OCI-LY1 (cell line): Measurements from ENCODE around the gene KATNBL1.

ENCODE experiments used
- H2AFZ ChIP-seq: fragments of 200-600 bp; sonication (generic), shearing (Covaris generic); 2 replicates; pipeline ENCODE4 v1.6.0; 2014; ENCODE audit warnings: antibody characterized with exemption, mild to moderate bottlenecking, low read length
- H3F3A ChIP-seq: fragments of 200-600 bp; sonication (generic), shearing (Covaris generic); 2 replicates; pipeline ENCODE4 v1.6.0; 2014; ENCODE audit warnings: mild to moderate bottlenecking, antibody characterized with exemption, low read length, moderate library complexity; ENCODE audit not compliant: insufficient read depth
- H3K27ac ChIP-seq: fragments of 200-600 bp; sonication (generic); 2 replicates; pipeline ENCODE4 v1.5.1; 2014; ENCODE audit warnings: low read length, mixed run types, mild to moderate bottlenecking, low read depth; ENCODE audit not compliant: poor library complexity, severe bottlenecking
- H3K27me3 ChIP-seq: fragments of 200-600 bp; sonication (generic); 2 replicates; pipeline ENCODE4 v1.6.0; 2014; ENCODE audit warnings: antibody characterized with exemption, mild to moderate bottlenecking, low read length, moderate library complexity; ENCODE audit not compliant: insufficient read depth
- H3K36me3 ChIP-seq: fragments of 200-600 bp; sonication (generic); 2 replicates; pipeline ENCODE4 v1.6.1; 2014; ENCODE audit warnings: mild to moderate bottlenecking, antibody characterized with exemption, low read length, moderate library complexity, mixed read lengths; ENCODE audit not compliant: insufficient read depth
- H3K4me1 ChIP-seq: fragments of 200-600 bp; sonication (generic); 2 replicates; pipeline ENCODE4 v1.5.1; 2014; ENCODE audit warnings: mild to moderate bottlenecking, low read length, moderate library complexity; ENCODE audit not compliant: insufficient read depth, severe bottlenecking
- H3K4me2 ChIP-seq: fragments of 200-600 bp; sonication (generic), shearing (Covaris generic); 2 replicates; pipeline ENCODE4 v1.6.1; 2014; ENCODE audit warnings: low read length
- H3K4me3 ChIP-seq: fragments of 200-600 bp; sonication (generic); 2 replicates; pipeline ENCODE4 v1.5.1; 2014; ENCODE audit warnings: low read length, low read depth, mild to moderate bottlenecking, mixed read lengths; ENCODE audit not compliant: poor library complexity, severe bottlenecking
- H3K79me2 ChIP-seq: fragments of 200-600 bp; shearing (Covaris generic); 2 replicates; pipeline ENCODE4 v1.6.1; 2016; ENCODE audit warnings: mixed run types, low read length, mixed read lengths; ENCODE audit not compliant: insufficient read depth
- H3K9ac ChIP-seq: fragments of 200-600 bp; sonication (generic), shearing (Covaris generic); 2 replicates; pipeline ENCODE4 v1.6.1; 2014; ENCODE audit warnings: mild to moderate bottlenecking, low read length, mixed read lengths
- H3K9me2 ChIP-seq: fragments of 200-600 bp; sonication (generic), shearing (Covaris generic); 2 replicates; pipeline ENCODE4 v1.6.1; 2014; ENCODE audit warnings: low read depth, mild to moderate bottlenecking, low read length, mixed read lengths
- H3K9me3 ChIP-seq: fragments of 200-600 bp; shearing (Covaris generic); 2 replicates; pipeline ENCODE4 v1.6.1; 2014; ENCODE audit warnings: low read length, mixed read lengths
- H4K20me1 ChIP-seq: fragments of 200-600 bp; sonication (generic), shearing (Covaris generic); 2 replicates; pipeline ENCODE4 v1.6.0; 2016; ENCODE audit warnings: mild to moderate bottlenecking, low read length; ENCODE audit not compliant: insufficient read depth
- EZH2 ChIP-seq: fragments of 200-600 bp; sonication (generic), shearing (Covaris generic); IDR thresholded peaks from 2 replicates; pipeline ENCODE4 v1.8.0; 2017; ENCODE audit warnings: borderline replicate concordance, mixed run types, mild to moderate bottlenecking, antibody characterized with exemption, low read length, moderate library complexity, mixed read lengths
- TF ChIP-seq, protein P1 (sequence below): fragments of 200-600 bp; sonication (generic), shearing (Covaris generic); IDR thresholded peaks from 2 replicates; pipeline ENCODE4 v1.5.1; 2017; ENCODE audit warnings: mild to moderate bottlenecking, antibody characterized with exemption, low read length, moderate library complexity, mixed read lengths

The KATNBL1 gene

GRCh38 chr15:34126522-34126921 lies 83.4 kb downstream of the KATNBL1 start:
- no peaks in the 10 kb centered on the region for H3K79me2 ChIP-seq
- no peak overlapping the region for H2AFZ ChIP-seq
- H3F3A ChIP-seq, result no peaks in the 10 kb centered on the region
- TF ChIP-seq, protein P1, sequence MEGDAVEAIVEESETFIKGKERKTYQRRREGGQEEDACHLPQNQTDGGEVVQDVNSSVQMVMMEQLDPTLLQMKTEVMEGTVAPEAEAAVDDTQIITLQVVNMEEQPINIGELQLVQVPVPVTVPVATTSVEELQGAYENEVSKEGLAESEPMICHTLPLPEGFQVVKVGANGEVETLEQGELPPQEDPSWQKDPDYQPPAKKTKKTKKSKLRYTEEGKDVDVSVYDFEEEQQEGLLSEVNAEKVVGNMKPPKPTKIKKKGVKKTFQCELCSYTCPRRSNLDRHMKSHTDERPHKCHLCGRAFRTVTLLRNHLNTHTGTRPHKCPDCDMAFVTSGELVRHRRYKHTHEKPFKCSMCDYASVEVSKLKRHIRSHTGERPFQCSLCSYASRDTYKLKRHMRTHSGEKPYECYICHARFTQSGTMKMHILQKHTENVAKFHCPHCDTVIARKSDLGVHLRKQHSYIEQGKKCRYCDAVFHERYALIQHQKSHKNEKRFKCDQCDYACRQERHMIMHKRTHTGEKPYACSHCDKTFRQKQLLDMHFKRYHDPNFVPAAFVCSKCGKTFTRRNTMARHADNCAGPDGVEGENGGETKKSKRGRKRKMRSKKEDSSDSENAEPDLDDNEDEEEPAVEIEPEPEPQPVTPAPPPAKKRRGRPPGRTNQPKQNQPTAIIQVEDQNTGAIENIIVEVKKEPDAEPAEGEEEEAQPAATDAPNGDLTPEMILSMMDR, result no peak
- TF ChIP-seq EZH2, result no peak
- H3K9me3 ChIP-seq, result no peaks in the 10 kb centered on the region
- H3K4me3 ChIP-seq, result no peak overlapping the region
- H3K9me2 ChIP-seq, result no peaks in the 10 kb centered on the region
- no peak overlapping the region for H3K27ac ChIP-seq
- H3K27me3 ChIP-seq, result no peaks in the 10 kb centered on the region
- no peaks in the 10 kb centered on the region for H3K4me1 ChIP-seq
- no peak overlapping the region for H3K9ac ChIP-seq
- no peaks in the 10 kb centered on the region for H4K20me1 ChIP-seq
- no peaks in the 10 kb centered on the region for H3K36me3 ChIP-seq
- H3K4me2 ChIP-seq, result no peak overlapping the region

- no peaks in the 10 kb centered on the region for H3K9me2 ChIP-seq
- H3K9me3 ChIP-seq, result no peaks in the 10 kb centered on the region
- no peak overlapping the region for H3K27ac ChIP-seq
- H3K79me2 ChIP-seq, result no peaks in the 10 kb centered on the region
- no peaks in the 10 kb centered on the region for H4K20me1 ChIP-seq
- H3K4me1 ChIP-seq, result no peaks in the 10 kb centered on the region
- TF ChIP-seq, protein P1, result no peak
- no peak for TF ChIP-seq EZH2
- H2AFZ ChIP-seq, result no peak overlapping the region
- no peak overlapping the region for H3K4me3 ChIP-seq
- H3F3A ChIP-seq, result no peaks in the 10 kb centered on the region
- H3K27me3 ChIP-seq, result no peaks in the 10 kb centered on the region
- H3K4me2 ChIP-seq, result no peak overlapping the region
- H3K9ac ChIP-seq, result no peak overlapping the region
- H3K36me3 ChIP-seq, result no peaks in the 10 kb centered on the region
Observed at GRCh38 chr15:34125945-34126344, 84.0 kb downstream of the KATNBL1 start.

- TF ChIP-seq, protein P1, result no peak
- TF ChIP-seq EZH2, result no peak
- no peak overlapping the region for H3K4me2 ChIP-seq
- H3F3A ChIP-seq, result no peaks in the 10 kb centered on the region
Observed at GRCh38 chr15:34124651-34125050, 85.2 kb downstream of the KATNBL1 start.

More at GRCh38 chr15:34124651-34125050, 85.2 kb downstream of the KATNBL1 start:
- Histone ChIP-seq H3K9me2 (no peaks in the 10 kb centered on the region), H2AFZ (no peak overlapping the region), H3K27ac (no peak overlapping the region), H3K79me2 (no peaks in the 10 kb centered on the region), H3K9me3 (no peaks in the 10 kb centered on the region), H3K4me1 (no peaks in the 10 kb centered on the region), H3K36me3 (no peaks in the 10 kb centered on the region), H3K4me3 (no peak overlapping the region), H4K20me1 (no peaks in the 10 kb centered on the region), H3K9ac (no peak overlapping the region), H3K27me3 (no peaks in the 10 kb centered on the region)
